ENCODE measurements around the gene RPAP3. TPM values are rescaled to one million over a fixed set of nuclear protein-coding genes. Genes with fewer than 3 reads are reported as not detected.
A peak's percentile ranks its signal among the peaks of the same experiment; 100 is the strongest.

The RPAP3 gene
- polyA plus RNA-seq, 1 donor from 2014 or later, result 39.7 TPM

DNA sequence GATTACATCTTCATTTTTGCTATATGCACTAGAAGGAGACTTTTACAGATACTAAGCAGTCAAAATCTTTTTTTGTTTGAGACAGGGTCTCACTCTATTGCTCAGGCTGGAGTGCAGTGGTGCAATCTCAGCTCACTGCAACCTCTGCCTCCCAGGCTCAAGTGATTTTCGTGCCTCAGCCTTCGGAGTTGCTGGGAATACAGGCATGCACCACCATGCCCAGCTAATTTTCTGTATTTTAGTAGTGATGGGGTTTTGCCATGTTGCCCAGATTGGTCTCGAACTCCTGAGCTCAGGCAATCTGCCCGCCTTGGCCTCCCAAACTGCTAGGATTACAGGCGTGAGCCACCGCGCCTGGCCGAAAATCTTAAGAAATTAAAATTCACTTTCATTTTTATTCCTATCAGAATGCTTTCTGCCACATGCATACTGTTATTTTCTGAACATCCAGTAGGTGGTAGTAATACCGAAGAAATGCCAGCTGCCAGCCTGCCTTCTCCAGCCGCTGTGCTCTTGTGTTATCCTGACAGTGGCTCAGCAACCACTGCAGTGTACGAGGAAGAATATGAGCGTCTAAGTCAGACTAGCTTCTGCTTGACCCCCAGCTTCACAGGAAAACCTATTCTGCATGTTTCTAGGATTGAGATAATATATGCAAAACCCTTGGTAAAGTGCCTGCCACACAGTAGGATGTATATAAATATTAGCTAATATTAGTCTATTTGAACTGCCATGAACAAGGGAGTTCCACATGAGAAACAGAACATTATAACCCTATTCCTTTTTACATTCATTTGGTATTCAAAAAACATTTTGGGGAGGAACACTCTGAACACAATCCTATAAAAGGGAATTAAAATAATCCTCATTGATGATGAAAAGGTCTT lies 54.2 kb downstream of the RPAP3 start:
- no peak overlapping the region for H3K4me3 ChIP-seq (ENCODE audit: low read length)
- no peak overlapping the region for H3K9ac ChIP-seq (ENCODE audit: low read length)
- no peaks in the 10 kb centered on the region for H3F3A ChIP-seq (ENCODE audit: insufficient read depth, low read length, poor library complexity, severe bottlenecking)
- TF ChIP-seq POLR2AphosphoS5 (IDR thresholded peaks at IDR 0.05), result no peak
- no peak for TF ChIP-seq TAF1 (IDR thresholded peaks at IDR 0.05; ENCODE audit: low read depth)
- TF ChIP-seq REST (IDR thresholded peaks at IDR 0.05; ENCODE audit: borderline replicate concordance), result peak; percentile 31
- TF ChIP-seq, protein P1, sequence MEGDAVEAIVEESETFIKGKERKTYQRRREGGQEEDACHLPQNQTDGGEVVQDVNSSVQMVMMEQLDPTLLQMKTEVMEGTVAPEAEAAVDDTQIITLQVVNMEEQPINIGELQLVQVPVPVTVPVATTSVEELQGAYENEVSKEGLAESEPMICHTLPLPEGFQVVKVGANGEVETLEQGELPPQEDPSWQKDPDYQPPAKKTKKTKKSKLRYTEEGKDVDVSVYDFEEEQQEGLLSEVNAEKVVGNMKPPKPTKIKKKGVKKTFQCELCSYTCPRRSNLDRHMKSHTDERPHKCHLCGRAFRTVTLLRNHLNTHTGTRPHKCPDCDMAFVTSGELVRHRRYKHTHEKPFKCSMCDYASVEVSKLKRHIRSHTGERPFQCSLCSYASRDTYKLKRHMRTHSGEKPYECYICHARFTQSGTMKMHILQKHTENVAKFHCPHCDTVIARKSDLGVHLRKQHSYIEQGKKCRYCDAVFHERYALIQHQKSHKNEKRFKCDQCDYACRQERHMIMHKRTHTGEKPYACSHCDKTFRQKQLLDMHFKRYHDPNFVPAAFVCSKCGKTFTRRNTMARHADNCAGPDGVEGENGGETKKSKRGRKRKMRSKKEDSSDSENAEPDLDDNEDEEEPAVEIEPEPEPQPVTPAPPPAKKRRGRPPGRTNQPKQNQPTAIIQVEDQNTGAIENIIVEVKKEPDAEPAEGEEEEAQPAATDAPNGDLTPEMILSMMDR (IDR thresholded peaks at IDR 0.05; ENCODE audit: poor library complexity, severe bottlenecking), result peak; percentile 84
- no peak for TF ChIP-seq MXI1 (conservative IDR thresholded peaks at IDR 0.05; ENCODE audit: poor library complexity, severe bottlenecking)
- TF ChIP-seq EP300 (conservative IDR thresholded peaks at IDR 0.05; ENCODE audit: poor library complexity, severe bottlenecking), result no peak
- peak; percentile 81 for TF ChIP-seq RAD21 (conservative IDR thresholded peaks at IDR 0.05)
- TF ChIP-seq SMC3 (conservative IDR thresholded peaks at IDR 0.05; ENCODE audit: poor library complexity), result peak; percentile 80
- no peak for TF ChIP-seq EZH2 (IDR thresholded peaks at IDR 0.05; ENCODE audit: borderline replicate concordance, insufficient read depth, low read length, poor library complexity, severe bottlenecking)
- no peaks in the 10 kb centered on the region for H4K20me1 ChIP-seq (ENCODE audit: insufficient read depth)
- no peaks in the 10 kb centered on the region for H3K9me3 ChIP-seq (ENCODE audit: low read length)
- no peak overlapping the region for H2AFZ ChIP-seq (ENCODE audit: low read depth, low read length)
- no peaks in the 10 kb centered on the region for H3K27me3 ChIP-seq (ENCODE audit: insufficient read depth, low read depth, low read length)
- no peak overlapping the region for H3K27ac ChIP-seq (ENCODE audit: low read length)
- no peaks in the 10 kb centered on the region for H3K36me3 ChIP-seq (ENCODE audit: insufficient read depth, low read length)
- no peaks in the 10 kb centered on the region for H3K9me2 ChIP-seq (ENCODE audit: insufficient read depth, low read length)
- no peaks in the 10 kb centered on the region for H3K79me2 ChIP-seq (replicated peaks; ENCODE audit: insufficient read depth, low read length)
- no peak overlapping the region for H3K4me2 ChIP-seq (ENCODE audit: low read length)

DNA sequence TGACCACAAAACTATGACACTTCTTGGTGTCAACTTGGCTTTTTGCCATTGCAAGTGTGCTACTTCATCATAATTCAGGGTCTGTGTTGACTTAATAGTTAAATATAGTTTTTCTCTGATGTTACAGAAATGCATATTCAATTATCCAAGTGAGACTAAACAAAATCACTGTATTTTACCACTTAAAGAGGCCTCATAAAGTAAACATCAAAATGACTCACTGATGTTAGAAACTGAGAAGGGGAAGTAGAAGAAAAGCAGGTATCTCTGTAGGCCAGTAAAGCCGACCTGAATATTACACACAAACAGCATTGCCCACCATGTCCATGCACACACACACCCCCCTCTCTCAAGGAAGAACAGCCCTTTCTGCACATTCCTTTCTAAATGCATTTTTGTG lies 55.4 kb downstream of the RPAP3 start:
- Histone ChIP-seq H3K4me2 (ENCODE audit: low read length) (no peak overlapping the region), H3K4me3 (ENCODE audit: low read length) (no peak overlapping the region), H3K9me3 (ENCODE audit: low read length) (no peaks in the 10 kb centered on the region), H3K79me2 (replicated peaks; ENCODE audit: insufficient read depth, low read length) (no peaks in the 10 kb centered on the region), H3K27me3 (ENCODE audit: insufficient read depth, low read depth, low read length) (no peaks in the 10 kb centered on the region), H4K20me1 (ENCODE audit: insufficient read depth) (no peaks in the 10 kb centered on the region), H3K36me3 (ENCODE audit: insufficient read depth, low read length) (no peaks in the 10 kb centered on the region), H3F3A (ENCODE audit: insufficient read depth, low read length, poor library complexity, severe bottlenecking) (no peaks in the 10 kb centered on the region), H3K27ac (ENCODE audit: low read length) (no peak overlapping the region), H3K9ac (ENCODE audit: low read length) (no peak overlapping the region), H3K9me2 (ENCODE audit: insufficient read depth, low read length) (no peaks in the 10 kb centered on the region), H2AFZ (ENCODE audit: low read depth, low read length) (no peak overlapping the region)
- no peak for TF ChIP-seq MXI1 (conservative IDR thresholded peaks at IDR 0.05; ENCODE audit: poor library complexity, severe bottlenecking)
- TF ChIP-seq TAF1 (IDR thresholded peaks at IDR 0.05; ENCODE audit: low read depth), result no peak
- no peak for TF ChIP-seq SMC3 (conservative IDR thresholded peaks at IDR 0.05; ENCODE audit: poor library complexity)
- TF ChIP-seq REST (IDR thresholded peaks at IDR 0.05; ENCODE audit: borderline replicate concordance), result no peak
- no peak for TF ChIP-seq EZH2 (IDR thresholded peaks at IDR 0.05; ENCODE audit: borderline replicate concordance, insufficient read depth, low read length, poor library complexity, severe bottlenecking)
- no peak for TF ChIP-seq EP300 (conservative IDR thresholded peaks at IDR 0.05; ENCODE audit: poor library complexity, severe bottlenecking)
- TF ChIP-seq POLR2AphosphoS5 (IDR thresholded peaks at IDR 0.05), result no peak
- TF ChIP-seq RAD21 (conservative IDR thresholded peaks at IDR 0.05), result no peak
- TF ChIP-seq, protein P1 (IDR thresholded peaks at IDR 0.05; ENCODE audit: poor library complexity, severe bottlenecking), result no peak
